Germinal center (tissue), 1 donor: ENCODE measurements around the gene FAN1.
"Not testable (repeated sequence)": the region's sequence is repeated elsewhere in the genome, so short reads cannot be mapped to it uniquely, and the experiment has no call there.

ENCODE experiments used
- DNase-seq: peaks from one replicate; pipeline ENCODE4 v3.0.0; 2012; ENCODE audit warnings: mixed read lengths, low spot score

FAN1 gene

DNA sequence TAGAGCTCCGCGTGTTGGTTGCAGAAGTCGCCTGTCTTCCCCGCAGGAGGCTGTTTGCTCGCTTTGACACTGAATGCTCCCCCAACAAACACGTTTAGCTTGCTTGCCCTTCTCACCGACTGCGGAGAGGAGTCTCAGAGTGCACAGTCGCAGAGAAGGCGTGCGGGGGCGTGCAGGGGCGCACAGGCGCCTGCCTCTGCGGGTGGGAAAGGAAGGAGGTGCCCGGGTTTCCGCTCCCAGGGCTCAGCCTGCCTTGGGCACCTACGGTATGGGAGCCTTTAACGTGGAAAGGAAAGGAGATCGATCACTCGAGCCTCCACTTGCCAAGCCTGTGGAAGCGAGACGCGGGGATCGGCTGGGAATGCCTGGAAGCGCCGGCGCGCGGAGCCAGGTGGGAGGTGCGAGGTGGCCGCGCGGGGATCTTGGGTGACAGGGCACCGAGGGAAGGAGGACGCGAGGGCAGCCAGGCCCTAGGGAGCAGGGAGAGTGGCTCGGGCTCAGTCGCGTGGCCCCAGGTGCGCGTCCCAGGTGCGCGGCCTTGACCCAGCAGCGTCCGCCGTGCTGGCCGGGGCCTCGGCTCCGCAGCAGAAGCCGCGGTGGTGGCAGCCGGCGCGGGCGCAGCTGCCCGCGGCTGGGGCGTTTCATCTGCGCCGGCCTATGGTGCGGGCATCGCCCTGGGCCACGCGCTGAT is at the start of gene FAN1:
FAN1 (plus strand) TSS at position 419 of the 691 bp plus-strand sequence. CDS start 749 bp downstream, outside the sequence.
- peak; percentile 64 for DNase-seq

DNA sequence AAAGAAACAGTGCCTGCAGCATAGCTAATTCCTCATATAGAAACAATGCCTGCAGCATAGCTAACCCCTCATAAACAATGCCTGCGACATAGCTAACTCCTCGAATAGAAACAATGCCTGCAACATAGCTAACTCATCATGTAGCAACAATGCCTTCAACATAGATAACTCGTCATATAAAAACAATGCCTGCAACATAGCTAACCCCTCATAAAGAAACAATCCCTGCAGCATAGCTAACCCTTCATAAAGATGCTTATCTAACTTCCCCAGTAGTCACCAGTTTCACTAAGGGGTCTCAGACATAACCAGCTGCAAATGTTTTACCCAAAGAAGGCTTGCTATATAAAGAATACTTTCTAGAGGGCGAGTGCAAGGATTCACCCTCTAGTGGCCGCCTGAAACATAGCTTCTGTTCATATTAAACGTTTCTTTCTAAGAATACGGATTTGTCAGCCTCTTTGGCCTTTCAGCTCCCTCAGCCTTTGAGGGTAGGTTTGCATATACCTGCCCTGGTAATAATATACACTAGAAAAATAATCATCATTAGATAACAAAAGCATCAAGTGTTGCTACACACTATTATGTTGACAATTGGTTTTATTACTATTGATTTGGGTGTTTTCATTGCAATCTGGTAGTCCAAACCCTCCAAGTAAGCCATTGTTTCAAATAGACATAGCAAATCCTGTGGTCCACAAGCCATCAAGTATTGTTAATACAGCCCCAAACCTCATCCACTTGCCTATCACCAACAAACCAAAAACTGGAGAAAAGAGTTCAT is 44.4 kb upstream of the FAN1 start:
- DNase-seq: peak; percentile 26

DNA sequence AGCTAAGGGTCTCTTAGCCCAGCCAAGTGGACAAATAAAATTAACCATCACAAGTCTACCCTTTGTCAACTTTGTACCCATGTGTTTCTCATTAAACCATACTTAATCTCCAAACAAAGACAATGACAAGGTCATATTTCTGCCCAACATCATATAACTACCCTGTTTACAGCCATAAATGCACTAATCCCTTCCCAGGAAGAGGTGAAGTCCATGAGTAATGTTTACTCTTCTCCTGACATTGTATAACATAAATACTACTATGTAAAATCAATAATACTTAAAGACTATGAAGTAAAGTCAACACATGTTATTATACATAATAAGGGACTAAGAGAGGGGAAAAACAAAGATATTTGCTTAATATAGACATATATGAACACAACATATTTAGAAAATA is 38.5 kb upstream of the FAN1 start:
- DNase-seq: no peak

DNA sequence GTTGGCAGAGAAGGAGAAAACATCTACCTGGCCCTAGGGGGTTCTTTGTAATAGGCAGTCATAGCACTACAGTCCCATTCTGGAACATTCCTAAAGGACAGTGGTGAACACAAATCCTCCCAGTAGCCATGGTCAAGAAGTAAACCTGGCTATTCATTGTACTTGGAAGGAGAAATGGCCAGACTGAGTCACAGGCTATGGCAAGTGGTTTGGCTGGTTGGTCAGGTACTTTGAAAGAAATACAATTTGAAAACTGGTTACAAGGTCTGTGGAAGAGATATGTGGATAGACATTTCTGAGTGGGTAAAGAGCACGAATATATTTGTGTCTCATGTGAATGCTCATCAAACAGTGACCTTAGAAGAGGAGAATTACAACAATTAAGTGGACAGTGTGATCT is 33.0 kb upstream of the FAN1 start:
- DNase-seq: no peak

DNA sequence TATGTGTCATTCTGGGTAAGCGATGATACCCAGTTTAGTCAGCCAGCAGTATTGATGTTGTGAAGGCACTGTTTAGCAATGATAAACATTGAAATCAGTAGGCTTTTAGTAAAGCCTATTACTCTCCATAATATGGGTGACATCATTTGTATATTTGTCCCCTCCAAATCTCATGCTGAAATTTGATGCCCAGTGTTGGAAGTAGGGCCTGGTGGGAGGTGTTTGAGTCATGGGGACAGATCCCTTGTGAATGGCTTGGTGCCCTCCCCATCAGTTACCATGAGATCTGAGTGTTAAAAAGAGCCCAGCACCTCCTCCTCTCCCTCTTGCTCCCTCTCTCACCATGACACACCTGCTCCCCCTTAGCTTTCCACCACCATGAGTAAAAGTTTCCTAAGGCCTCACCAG is 31.4 kb upstream of the FAN1 start:
- no peak for DNase-seq

DNA sequence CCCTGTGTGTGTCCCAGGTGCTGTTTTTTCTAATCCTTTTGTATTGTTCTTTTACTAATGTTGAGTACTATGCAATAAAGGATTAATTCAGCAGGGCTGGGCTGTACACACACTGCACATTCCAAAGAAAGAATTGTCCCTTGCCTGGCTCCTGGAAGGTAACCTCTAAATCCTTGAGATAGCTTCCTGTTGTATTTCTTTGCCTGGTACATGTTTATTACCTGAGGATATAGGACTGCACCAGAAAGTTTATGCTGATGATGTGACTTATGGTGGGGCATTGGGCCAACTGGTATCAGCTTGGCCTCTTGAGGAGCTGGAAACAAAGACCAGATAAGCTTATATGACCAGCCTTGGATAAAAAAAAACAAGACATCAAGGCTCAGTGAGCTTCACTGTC is 26.6 kb upstream of the FAN1 start:
- DNase-seq: no peak

DNA sequence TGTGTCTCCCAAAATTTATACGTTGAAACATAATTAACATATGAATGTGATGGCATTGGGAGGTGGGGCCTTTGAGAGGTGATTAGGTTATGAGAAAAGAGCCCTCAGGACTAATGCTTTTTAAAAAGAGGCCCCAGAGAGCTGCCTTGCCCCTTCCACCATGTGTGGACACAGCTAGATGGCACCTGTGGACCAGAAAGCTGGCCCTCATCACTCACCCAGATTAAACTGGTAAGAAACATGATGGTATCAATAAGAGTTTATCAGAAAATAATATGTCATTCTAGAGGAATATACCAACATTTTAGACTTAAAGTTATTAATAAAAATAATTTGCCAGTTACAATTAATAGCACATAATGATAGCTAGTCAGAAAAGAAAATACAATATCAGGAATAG is 25.2 kb upstream of the FAN1 start:
- DNase-seq: no peak

DNA sequence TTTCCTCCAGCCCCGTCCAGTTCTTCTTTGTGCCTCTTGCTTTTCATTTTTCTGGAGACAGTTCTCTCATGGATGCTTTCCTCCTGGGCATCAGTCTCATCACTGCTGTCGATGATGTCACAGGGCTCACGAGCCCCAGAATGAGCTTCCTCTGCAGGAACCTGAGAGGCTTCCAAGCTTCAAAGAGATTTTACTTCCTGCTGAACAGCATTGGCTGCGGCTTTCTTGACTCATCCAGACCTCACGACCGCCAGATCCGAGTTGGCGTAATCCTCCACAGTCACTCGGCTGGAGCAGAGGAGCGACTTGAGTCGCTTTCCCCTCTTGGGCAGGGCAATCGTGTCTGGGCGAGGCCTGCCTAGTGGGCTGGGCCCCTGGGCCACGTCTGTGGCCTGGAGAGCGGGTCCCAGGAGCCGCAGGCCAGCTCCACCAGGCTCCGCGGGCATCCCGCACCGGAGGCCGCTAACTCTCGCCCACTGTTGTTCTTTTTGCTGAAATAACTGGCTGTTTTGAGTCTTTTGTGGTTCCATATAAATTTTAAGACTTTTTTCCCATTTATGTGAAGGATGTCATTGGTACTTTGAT is 20.8 kb upstream of the FAN1 start:
- no peak for DNase-seq

DNA sequence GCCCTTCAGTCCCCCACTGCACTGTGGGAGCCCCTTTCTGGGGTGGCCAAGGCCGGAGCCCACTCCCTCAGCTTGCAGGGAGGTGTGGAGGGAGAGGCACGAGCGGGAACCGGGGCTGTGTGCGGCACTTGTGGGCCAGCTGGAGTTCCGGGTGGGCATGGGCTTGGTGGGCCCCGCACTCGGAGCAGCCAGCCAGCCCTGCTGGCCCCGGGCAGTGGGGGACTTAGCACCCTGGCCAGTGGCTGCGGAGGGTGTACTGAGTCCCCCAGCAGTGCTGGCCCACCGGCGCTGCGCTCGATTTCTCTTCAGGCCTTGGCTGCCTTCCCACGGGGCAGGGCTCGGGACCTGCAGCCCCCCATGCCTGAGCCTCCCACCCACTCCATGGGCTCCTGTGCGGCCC is 20.0 kb upstream of the FAN1 start:
- DNase-seq: not testable (repeated sequence)

DNA sequence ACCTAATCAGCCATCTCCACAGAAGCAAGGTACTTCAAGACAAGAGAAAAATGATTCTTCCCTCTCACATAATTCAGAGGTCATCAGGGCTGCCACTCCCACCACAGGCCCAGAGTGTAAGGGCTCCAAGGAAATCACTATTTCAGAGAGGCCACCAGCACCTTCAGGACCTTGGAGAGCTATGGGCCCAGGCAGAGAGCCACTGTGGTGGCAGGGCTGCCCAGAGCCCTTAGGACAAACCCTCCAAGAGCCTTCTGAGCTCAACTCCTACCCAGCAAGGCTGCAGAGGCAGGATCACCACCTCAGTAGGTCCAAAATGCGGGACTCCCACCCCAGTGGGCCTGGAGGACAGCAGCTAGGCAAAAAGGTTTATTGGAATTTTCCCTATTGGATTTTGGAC is 17.9 kb upstream of the FAN1 start:
- DNase-seq: no peak

DNA sequence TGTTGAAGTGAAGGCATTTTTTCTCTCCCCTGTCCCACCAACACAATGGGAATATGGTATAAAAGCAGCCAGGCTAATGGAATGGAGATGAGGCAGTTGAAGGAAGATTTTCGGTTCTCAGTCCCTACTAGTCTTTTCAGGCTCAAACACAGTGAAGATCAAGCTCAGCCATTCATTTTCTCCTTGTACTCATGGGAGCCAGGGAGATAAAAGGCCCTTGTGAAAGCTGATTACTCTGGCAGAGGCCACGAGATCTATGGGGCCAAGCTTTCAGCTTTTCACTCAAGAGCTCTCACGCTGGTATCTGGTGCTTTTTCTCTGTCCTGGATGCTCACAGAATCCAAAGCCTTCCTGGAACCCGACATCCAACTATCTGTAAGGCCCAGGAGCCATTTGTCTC is 14.5 kb upstream of the FAN1 start:
- no peak for DNase-seq

DNA sequence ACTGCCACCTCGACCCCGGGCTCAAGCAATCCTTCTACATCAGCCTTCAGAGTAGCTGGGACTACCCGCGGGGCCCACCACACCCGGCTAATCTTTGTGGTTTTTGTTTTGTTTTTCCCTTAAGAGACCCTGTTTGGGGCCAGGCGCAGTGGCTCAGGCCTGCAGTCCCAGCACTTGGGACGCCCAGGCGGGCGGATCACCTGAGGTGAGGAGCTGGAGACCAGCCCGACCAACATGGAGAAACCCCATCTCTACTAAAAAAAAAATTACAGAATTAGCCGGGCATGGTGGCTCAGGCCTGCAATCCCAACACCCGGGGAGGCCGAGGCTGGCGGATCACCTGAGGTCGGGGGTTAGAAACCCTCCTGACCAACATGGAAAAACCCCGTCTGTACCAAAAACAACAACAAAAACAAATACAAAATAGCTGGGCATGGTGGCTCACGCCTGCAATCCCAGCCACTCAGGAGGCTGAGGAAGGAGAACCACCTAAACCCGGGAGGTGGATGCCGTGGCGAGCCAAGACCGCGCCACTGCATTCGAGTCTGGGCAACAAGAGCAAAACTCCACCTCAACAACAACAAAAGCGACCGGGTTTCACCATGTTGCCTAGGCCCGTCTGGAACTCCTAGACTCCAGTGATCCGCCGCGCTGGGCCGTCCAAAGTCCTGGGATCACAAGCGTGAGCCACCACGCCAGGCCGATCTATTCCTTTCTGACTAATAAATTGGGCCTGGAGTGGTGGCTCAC is 8.1 kb upstream of the FAN1 start:
- DNase-seq: no peak

DNA sequence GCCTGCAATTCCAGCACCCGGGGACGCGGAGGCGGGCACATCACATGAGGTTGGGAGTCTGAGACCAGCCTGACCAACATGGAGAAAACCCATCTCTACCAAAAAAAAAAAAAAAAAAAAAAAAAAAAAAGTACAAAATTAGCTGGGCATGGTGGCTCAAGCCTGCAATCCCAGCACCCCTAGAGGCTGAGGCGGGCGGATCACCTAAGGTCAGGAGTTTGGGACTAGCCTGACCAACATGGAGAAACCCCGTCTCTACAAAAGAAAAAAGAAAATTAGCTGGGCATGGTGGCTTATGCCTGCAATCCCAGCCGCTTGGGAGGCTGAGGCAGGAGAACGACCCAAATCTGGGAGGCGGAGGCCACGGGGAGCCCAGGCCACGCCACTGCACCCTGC is 7.5 kb upstream of the FAN1 start:
- DNase-seq: no peak

DNA sequence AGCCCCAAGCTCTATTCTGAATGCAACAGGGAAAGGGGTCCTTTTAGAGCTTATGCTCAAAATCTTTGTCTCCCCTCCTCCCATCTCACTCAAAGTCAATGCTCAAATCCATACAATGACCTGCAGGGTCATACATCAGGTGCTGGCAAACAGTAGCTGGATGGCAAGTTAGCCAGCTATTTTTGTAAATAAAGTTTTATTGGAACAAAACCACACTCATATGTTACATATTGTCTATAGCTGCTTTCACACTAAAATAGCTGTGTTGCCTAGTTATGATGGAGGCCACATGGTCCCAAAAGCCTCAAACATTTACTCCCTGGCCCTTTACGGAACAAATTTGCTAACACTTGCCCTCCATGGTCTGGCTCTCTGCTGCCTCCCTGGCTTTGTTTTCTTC is 1.8 kb upstream of the FAN1 start:
- no peak for DNase-seq

DNA sequence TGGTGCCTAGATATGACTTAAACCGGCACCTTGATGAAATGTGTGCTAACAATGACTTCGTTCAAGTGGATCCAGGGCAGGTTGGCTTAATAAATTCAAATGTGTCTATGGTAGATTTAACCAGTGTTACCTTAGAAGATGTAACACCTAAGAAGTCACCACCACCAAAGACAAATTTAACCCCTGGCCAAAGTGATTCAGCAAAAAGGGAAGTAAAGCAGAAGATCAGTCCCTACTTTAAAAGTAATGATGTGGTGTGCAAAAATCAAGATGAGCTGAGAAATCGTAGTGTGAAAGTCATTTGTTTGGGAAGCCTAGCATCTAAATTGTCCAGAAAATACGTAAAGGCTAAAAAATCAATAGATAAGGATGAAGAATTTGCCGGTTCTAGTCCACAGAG is 1.1 kb downstream of the FAN1 start:
- DNase-seq: peak; percentile 8

DNA sequence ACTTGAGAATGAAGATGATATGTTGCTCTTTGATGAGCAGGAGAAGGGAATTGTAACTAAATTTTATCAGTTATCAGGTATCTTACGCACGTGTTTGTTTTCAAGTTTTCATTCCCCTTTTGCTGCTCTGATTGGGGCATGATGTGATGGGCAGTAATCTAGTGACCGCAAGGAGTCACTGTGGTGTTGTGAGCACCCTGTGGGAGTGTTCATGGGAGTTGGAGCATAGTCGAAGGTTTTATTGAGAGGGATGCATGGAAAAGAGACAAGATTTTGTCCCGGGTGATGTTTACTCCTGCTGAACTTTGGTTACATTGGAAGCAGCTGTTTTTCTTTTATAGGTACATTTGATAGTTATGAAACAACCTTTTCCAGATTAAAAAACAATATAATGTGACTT is 2.1 kb downstream of the FAN1 start:
- DNase-seq: no peak

DNA sequence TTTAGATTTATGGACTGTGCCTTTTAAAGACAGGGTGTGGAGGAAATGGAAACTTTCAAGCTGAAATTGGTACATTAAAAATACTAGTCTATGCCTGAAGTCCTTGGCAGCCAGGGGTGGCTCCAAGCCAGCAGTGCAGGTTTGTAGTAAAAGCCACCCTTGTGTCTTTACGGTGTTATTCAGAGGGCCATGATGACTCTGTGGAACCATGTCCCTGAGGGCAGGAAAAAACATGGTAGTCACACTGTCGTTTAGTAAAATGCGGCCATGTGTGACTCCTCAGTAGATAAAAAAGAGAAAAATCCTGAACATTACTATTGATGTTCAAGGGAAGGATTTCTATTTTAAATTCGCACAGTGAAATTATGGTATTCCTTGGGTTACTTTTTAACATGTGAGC is 2.7 kb downstream of the FAN1 start:
- no peak for DNase-seq

DNA sequence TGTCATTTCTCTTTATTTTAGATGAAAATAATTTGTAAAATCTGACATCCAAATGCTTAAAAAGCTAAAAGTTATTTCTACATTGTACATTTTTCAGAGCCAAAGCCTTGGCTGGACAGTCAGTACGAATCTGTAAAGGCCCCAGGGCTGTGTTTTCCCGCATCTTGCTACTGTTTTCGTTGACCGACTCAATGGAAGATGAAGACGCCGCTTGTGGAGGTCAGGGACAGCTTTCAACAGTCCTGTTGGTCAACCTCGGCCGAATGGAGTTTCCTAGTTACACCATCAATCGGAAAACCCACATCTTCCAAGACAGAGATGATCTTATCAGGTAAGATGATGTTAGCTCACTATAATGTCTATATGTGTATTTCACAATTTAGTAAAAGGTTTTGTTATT is 10.0 kb downstream of the FAN1 start:
- no peak for DNase-seq

DNA sequence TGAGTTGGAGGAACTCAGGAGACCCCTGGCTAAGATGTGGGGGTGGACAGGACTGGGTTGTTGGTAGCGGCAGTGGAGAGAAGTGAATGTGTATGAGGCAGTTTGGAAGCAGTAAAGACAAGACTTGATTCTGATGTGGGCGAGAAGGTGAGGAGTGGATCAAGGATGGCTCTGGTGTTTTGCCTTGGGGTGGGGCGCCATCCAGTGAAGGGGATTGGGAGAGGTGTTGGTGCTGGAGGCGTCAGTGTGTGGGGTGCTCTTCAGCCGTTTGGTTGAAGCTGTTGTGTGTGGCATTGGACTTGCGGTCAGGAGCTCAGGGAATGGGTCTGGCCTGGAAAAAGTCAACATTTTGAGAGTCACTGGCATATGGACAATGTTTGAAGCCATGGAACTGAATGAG is 13.3 kb downstream of the FAN1 start:
- DNase-seq: no peak

DNA sequence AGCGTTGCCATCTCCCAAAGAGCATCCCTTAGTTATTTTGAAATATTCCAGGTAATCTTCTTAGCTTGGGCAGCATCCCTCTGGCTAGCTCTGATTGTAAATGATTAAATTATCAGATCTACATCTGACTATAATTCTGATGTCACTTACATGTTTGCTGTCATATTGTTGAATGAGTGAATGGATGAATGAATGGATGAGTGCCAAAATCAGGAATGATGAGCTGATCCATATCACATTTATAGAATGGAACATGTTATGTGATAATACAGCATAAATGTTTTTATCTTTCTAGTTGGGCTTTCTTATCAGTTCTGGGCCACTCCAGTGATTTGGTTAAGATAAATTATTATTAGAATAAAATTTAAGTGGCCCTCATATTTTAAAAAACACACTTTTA is 14.0 kb downstream of the FAN1 start:
- no peak for DNase-seq

DNA sequence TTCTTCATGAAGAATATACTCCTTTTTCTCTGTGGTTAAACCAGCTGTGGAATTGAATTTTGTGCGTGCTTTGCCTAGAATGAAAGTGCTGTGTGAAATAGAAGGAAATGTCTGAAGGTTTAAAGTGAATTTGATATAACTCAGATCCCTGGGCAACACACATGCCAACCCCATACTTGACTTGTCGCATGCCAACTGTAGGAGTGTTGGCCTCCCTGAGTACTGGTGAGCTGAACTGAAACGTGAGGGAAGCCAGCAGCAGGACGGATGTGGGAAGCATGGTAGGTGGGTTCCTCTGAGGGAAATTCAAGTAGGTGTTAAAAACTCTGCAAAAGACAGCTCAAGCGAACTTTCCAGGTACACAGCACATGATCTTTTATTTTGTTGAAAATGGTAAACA is 14.7 kb downstream of the FAN1 start:
- no peak for DNase-seq

DNA sequence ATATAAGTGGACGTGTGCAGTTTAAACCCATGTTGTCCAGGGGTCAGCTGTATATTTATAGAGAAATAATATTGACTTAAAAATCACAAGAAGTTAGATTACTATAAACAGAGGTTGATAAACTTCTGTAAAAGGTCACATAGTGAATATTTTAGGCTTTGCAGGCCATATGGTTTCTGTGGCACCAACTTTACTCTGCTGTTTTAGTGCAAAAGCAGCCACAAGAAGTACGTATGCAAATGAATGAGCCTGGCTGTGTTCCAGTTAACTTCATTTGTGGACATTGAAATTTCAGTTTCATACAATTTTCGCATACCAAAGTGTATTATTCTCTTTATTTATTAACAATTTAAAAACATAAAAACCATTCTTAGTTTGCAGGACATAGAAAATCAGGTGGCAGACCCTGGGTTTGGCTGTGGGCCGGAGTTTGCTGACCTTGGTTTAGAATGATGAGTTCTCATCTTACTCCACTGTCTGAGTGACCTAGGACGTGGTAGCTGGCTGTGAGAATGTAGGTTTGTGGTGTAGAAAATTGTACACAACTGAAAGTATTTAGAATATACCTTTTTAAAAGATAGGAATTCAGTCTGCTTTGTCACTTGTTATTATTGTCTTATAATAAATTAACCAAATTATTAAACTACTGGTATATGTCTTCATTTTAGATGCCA is 16.3 kb downstream of the FAN1 start:
- DNase-seq: no peak
